Urothelium cell line (cell line): ENCODE data around the gene PLA2G4B.
"Not testable (repeated sequence)": the region's sequence is repeated elsewhere in the genome, so short reads cannot be mapped to it uniquely, and the experiment has no call there.

Experiments used
- DNase-seq: peaks from one replicate; pipeline ENCODE4 v3.0.0; 2011; ENCODE audit warnings: low spot score, mixed read lengths
- FAIRE-seq: peaks from 2 replicates; lab custom pipeline; 2011; peaks lifted over from hg19 to GRCh38; lab: Jason Lieb, UNC

Gene PLA2G4B

GRCh38 chr15:41827290-41827879 is 11.3 kb upstream of the PLA2G4B start:
- FAIRE-seq, result no peak
- no peak for DNase-seq

- FAIRE-seq, result peak; percentile 75
- DNase-seq, result peak; percentile 99
These were observed 10.5 kb upstream of the PLA2G4B start, which contains the start of gene JMJD7 for GRCh38 chr15:41827880-41828806. TSS of gene JMJD7 (plus strand) at chr15:41828092. CDS start at chr15:41828125, 33 bp downstream.

- FAIRE-seq (no peak), DNase-seq (no peak)
These were observed 9.9 kb upstream of the PLA2G4B start for GRCh38 chr15:41828807-41829141.

GRCh38 chr15:41829959-41830646 is 8.5 kb upstream of the PLA2G4B start:
- FAIRE-seq (no peak), DNase-seq (no peak)

- FAIRE-seq, DNase-seq: not testable (repeated sequence)
These were observed 7.4 kb upstream of the PLA2G4B start for GRCh38 chr15:41831291-41831690.

- FAIRE-seq (no peak), DNase-seq (no peak)
These were observed 6.4 kb upstream of the PLA2G4B start for GRCh38 chr15:41832208-41832607.

- FAIRE-seq (no peak), DNase-seq (no peak)
These were observed 5.8 kb upstream of the PLA2G4B start for GRCh38 chr15:41832875-41833274.

- FAIRE-seq (no peak), DNase-seq (no peak)
These were observed 4.6 kb upstream of the PLA2G4B start for GRCh38 chr15:41834096-41834495.

- no peak for FAIRE-seq
These were observed 2.6 kb upstream of the PLA2G4B start for GRCh38 chr15:41836073-41836472.

GRCh38 chr15:41836713-41837454 is 1.8 kb upstream of the PLA2G4B start:
- no peak for DNase-seq
- no peak for FAIRE-seq

More at GRCh38 chr15:41836073-41836472, 2.6 kb upstream of the PLA2G4B start:
- no peak for DNase-seq

- FAIRE-seq (no peak), DNase-seq (no peak)
These were observed 1.3 kb downstream of the PLA2G4B start for GRCh38 chr15:41839781-41840491.

- DNase-seq, result no peak
- FAIRE-seq, result no peak
These were observed 2.0 kb downstream of the PLA2G4B start for GRCh38 chr15:41840673-41841072.

GRCh38 chr15:41841131-41841530 is 2.5 kb downstream of the PLA2G4B start:
- DNase-seq, result no peak
- FAIRE-seq, result no peak

GRCh38 chr15:41842229-41842628 is 3.6 kb downstream of the PLA2G4B start:
- no peak for FAIRE-seq
- DNase-seq, result no peak

GRCh38 chr15:41843571-41843970 is 4.9 kb downstream of the PLA2G4B start:
- no peak for FAIRE-seq
- DNase-seq, result no peak

GRCh38 chr15:41844814-41845213 is 6.2 kb downstream of the PLA2G4B start:
- no peak for FAIRE-seq

GRCh38 chr15:41847206-41847605 is 8.6 kb downstream of the PLA2G4B start:
- DNase-seq (no peak), FAIRE-seq (no peak)

More at GRCh38 chr15:41844814-41845213, 6.2 kb downstream of the PLA2G4B start:
- no peak for DNase-seq

- DNase-seq, result no peak
- no peak for FAIRE-seq
These were observed 9.3 kb downstream of the PLA2G4B start for GRCh38 chr15:41847981-41848380.

- FAIRE-seq (no peak), DNase-seq (no peak)
These were observed 10.0 kb downstream of the PLA2G4B start for GRCh38 chr15:41848631-41849030.

- no peak for DNase-seq
- no peak for FAIRE-seq
These were observed 10.6 kb downstream of the PLA2G4B start for GRCh38 chr15:41849204-41849603.
